Suppressor macrophage treated with lipopolysaccharide for 4 hours (primary cell): ENCODE data around the gene MTCL1.
"Not testable (repeated sequence)": the region's sequence is repeated elsewhere in the genome, so short reads cannot be mapped to it uniquely, and the experiment has no call there.

Source experiments
- DNase-seq: peaks from one replicate; pipeline ENCODE4 v3.0.0-alpha.2; 2020

MTCL1 gene

GRCh38 chr18:8745355-8746014, 40.1 kb downstream of the MTCL1 start:
- DNase-seq: peak; percentile 21

GRCh38 chr18:8747440-8747937, 42.1 kb downstream of the MTCL1 start:
- no peak for DNase-seq

- no peak for DNase-seq
Observed at GRCh38 chr18:8749492-8749891, 44.1 kb downstream of the MTCL1 start.

GRCh38 chr18:8750954-8751415, 45.6 kb downstream of the MTCL1 start:
- DNase-seq: no peak

- DNase-seq: no peak
Observed at GRCh38 chr18:8751692-8752091, 46.3 kb downstream of the MTCL1 start.

GRCh38 chr18:8752329-8752728, 47.0 kb downstream of the MTCL1 start:
- DNase-seq: no peak

GRCh38 chr18:8754995-8755960, 49.9 kb downstream of the MTCL1 start:
- DNase-seq: no peak

GRCh38 chr18:8756571-8756970, 51.2 kb downstream of the MTCL1 start:
- DNase-seq: no peak

- DNase-seq: no peak
Observed at GRCh38 chr18:8757396-8757997, 52.1 kb downstream of the MTCL1 start.

GRCh38 chr18:8758466-8758865, 53.1 kb downstream of the MTCL1 start:
- DNase-seq: no peak

GRCh38 chr18:8760984-8761383, 55.6 kb downstream of the MTCL1 start:
- DNase-seq: no peak

- not testable (repeated sequence) for DNase-seq
Observed at GRCh38 chr18:8761535-8761934, 56.2 kb downstream of the MTCL1 start.

- DNase-seq: peak; percentile 29
Observed at GRCh38 chr18:8762968-8763367, 57.6 kb downstream of the MTCL1 start.

GRCh38 chr18:8763611-8764010, 58.3 kb downstream of the MTCL1 start:
- DNase-seq: no peak

- DNase-seq: no peak
Observed at GRCh38 chr18:8765783-8766463, 60.6 kb downstream of the MTCL1 start.

- no peak for DNase-seq
Observed at GRCh38 chr18:8766559-8767293, 61.4 kb downstream of the MTCL1 start.

- no peak for DNase-seq
Observed at GRCh38 chr18:8767340-8767739, 62.0 kb downstream of the MTCL1 start.

- DNase-seq: no peak
Observed at GRCh38 chr18:8769509-8770095, 64.2 kb downstream of the MTCL1 start.

- no peak for DNase-seq
Observed at GRCh38 chr18:8770657-8771056, 65.3 kb downstream of the MTCL1 start.

GRCh38 chr18:8771930-8772329, 66.6 kb downstream of the MTCL1 start:
- DNase-seq: no peak

- no peak for DNase-seq
Observed at GRCh38 chr18:8773980-8774379, 68.6 kb downstream of the MTCL1 start.
